WI38 (cell line): ENCODE data around the gene NLRC4.
"Not testable (repeated sequence)": the region's sequence is repeated elsewhere in the genome, so short reads cannot be mapped to it uniquely, and the experiment has no call there.

Experiments used
- H3K4me3 ChIP-seq: 2 replicates; pipeline ENCODE4 v1.5.1; 2011; ENCODE audit warnings: low read depth, mild to moderate bottlenecking, control low read depth, low read length
- CTCF ChIP-seq: IDR thresholded peaks from 2 replicates; pipeline ENCODE4 v1.5.1; 2012; ENCODE audit warnings: low read depth, mild to moderate bottlenecking, control low read depth, low read length

The NLRC4 gene

GRCh38 chr2:32278478-32278853 is 13.8 kb upstream of the NLRC4 start:
- peak overlapping the region; percentile 99 for H3K4me3 ChIP-seq
- TF ChIP-seq CTCF: no peak

DNA sequence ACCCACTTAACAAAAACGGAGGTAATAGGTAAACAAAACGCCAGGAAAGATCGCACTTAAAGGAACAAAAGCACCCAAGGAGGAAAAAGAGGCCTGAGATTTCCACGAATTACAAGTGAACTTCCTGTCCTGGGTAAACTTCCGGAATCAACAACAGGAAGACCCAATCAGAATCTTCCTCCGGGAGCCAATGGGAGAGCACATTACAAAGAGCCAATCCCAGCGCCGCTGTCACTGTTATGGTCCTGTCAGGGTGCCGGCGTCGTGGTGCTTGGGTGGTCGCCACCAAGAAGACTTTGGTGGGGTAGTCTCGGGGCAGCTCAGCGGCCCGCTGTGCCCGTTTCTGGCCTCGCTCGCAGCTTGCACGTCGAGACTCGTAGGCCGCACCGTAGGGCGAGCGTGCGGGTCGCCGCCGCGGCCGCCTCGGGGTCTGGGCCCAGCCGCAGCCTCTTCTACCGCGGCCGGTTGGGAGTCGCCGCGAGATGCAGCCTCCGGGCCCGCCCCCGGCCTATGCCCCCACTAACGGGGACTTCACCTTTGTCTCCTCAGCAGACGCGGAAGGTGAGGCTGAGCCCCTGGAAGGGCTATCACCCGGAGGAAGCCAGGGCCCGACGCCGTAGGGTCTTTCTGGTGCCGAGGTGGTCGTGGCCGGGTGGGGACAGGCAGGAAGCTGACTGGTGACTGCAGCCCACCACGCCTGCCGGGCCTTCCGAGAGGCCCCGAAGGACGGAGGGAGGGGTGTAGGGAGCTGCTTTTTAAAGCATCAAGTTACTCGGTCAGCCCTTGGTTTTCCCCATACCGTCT is 13.2 kb upstream of the NLRC4 start, which contains the start of gene YIPF4:
Gene YIPF4, plus strand, starts transcription at position 231 of the 804 bp plus-strand sequence. Its CDS starts 252 bp downstream, at position 483.
- TF ChIP-seq CTCF: no peak
- H3K4me3 ChIP-seq: peak within 1 kb of the TSS; percentile 99

DNA sequence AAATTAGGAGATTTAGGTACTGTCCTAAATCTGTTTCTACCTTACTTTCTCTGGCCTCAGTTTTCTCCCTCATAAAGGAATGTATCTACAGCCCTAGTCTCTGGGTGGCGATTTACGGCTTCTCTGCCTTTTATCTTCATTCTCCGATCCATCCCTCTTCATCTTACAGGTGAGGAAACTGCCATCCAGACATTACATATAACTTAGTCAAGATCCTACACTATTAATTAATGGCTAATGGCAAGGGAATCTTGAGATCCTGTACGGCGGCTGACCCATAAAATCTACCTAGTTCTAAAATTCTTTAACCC is 12.6 kb upstream of the NLRC4 start:
- no peak for TF ChIP-seq CTCF
- H3K4me3 ChIP-seq: peak overlapping the region; percentile 99

DNA sequence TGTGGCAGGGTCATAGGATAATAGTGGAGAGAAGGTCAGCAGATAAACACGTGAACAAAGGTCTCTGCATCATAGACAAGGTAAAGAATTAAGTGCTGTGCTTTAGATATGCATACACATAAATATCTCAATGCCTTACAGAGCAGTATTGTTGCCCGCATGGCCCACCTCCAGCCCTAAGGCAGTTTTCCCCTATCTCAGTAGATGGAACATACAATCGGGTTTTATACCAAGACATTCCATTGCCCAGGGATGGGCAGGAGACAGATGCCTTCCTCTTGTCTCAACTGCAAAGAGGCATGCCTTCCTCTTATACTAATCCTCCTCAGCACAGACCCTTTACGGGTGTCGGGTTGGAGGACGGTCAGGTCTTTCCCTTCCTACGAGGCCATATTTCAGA is 11.1 kb upstream of the NLRC4 start:
- H3K4me3 ChIP-seq: not testable (repeated sequence)

- TF ChIP-seq CTCF: no peak
Measured at GRCh38 chr2:32274289-32274688, 9.6 kb upstream of the NLRC4 start.

DNA sequence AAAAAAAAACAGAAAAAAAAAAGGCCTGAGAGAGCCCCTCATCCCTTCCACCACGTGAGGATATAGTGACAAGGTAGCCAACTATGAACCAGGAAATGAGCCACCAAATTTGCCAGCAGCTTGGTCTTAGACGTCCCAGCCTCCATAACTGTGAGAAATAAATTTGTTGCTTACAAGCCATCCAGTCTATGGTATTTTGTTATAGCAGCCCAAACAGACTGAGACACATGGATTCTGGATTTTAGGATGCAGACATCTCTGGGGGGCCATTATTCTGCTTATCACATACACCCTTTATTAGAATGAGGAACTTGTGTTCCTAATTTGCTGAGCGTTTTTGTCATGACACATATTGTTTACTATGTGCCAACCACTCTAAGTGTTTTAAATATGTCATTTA is 7.6 kb upstream of the NLRC4 start:
- no peak overlapping the region for H3K4me3 ChIP-seq
- TF ChIP-seq CTCF: no peak

More at GRCh38 chr2:32274289-32274688, 9.6 kb upstream of the NLRC4 start:
- H3K4me3 ChIP-seq: no peak overlapping the region

DNA sequence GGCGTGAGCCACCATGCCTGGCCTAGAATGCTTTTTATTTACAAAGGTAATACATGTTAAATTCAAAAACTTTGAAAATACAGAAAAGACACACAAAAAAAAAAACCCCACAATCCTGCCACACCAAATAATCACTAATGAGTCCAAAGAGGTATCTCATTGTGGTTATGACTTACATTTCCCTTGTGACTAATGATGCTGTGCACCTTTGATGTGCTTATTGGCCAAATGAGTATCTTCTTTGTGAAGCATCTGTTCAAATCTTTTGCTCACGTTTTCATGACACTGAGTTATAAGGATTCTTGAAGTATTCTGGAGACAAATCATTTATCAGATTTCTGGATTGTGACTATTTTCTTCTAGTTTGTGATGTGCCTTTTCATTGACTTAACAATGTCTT is 6.4 kb upstream of the NLRC4 start:
- H3K4me3 ChIP-seq: no peak overlapping the region
- TF ChIP-seq CTCF: no peak

- no peak overlapping the region for H3K4me3 ChIP-seq
- TF ChIP-seq CTCF: no peak
Measured at GRCh38 chr2:32262105-32262504, 2.6 kb downstream of the NLRC4 start.
